Measurements from ENCODE around the gene MAGEA3. TPM values are rescaled to one million over a fixed set of nuclear protein-coding genes. Genes with fewer than 3 reads are reported as not detected.
A peak's percentile ranks its signal among the peaks of the same experiment; 100 is the strongest.

Gene MAGEA3
- total RNA-seq, 1 experiment from 2014 or later, result not detected

DNA sequence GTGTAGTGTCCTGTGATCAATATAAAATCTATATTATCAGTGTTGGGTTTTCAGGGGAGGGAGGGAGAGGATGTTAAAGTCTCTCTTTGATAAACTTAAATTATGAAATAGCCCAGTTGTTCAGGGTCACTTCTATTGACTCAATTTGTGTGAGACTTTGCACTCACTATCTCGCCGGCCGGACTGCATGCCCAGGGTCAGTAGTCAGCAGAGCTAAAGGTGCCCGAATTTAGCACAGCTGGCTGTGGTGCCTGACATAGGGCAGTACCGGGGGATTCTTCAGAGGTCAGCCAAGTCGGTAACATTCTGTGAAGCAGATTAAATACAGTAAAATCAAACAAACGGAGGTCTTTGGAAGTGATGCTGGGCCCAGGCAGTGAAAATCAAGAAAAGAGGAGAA is 41.7 kb upstream of the MAGEA3 start:
- DNase-seq, result no peak
- H2BK5ac ChIP-seq (ENCODE audit: insufficient read length, low read length), result no peak overlapping the region
- no peak overlapping the region for H2BK120ac ChIP-seq (ENCODE audit: low read depth, low read length, poor library complexity, severe bottlenecking)
- no peak overlapping the region for H2BK15ac ChIP-seq (ENCODE audit: low read depth, low read length)
- no peak overlapping the region for H4K8ac ChIP-seq (replicated peaks; ENCODE audit: insufficient read length, low read depth, low read length)
- H3K4me1 Mint-ChIP-seq, result no peaks in the 10 kb centered on the region
- H3K9ac ChIP-seq (ENCODE audit: extremely low read depth, insufficient read length, low read length), result no peak overlapping the region
- peak overlapping the region in 1 of 3 experiments; percentile 50; a peak in 1 of 7 replicates for H3K27ac Mint-ChIP-seq
- H3K4me3 Mint-ChIP-seq, result no peak overlapping the region
- H3K56ac ChIP-seq (ENCODE audit: insufficient read length, low read depth, low read length), result no peak overlapping the region
- H2BK12ac ChIP-seq (ENCODE audit: insufficient read length, low read depth, low read length), result no peak overlapping the region
- H4K5ac ChIP-seq (ENCODE audit: insufficient read length, low read depth, low read length), result no peak overlapping the region
- H3K9me3 ChIP-seq (ENCODE audit: control insufficient read depth, low read depth, low read length), result peaks cover 42% of the 10 kb centered on the region
- TF ChIP-seq, protein P1, sequence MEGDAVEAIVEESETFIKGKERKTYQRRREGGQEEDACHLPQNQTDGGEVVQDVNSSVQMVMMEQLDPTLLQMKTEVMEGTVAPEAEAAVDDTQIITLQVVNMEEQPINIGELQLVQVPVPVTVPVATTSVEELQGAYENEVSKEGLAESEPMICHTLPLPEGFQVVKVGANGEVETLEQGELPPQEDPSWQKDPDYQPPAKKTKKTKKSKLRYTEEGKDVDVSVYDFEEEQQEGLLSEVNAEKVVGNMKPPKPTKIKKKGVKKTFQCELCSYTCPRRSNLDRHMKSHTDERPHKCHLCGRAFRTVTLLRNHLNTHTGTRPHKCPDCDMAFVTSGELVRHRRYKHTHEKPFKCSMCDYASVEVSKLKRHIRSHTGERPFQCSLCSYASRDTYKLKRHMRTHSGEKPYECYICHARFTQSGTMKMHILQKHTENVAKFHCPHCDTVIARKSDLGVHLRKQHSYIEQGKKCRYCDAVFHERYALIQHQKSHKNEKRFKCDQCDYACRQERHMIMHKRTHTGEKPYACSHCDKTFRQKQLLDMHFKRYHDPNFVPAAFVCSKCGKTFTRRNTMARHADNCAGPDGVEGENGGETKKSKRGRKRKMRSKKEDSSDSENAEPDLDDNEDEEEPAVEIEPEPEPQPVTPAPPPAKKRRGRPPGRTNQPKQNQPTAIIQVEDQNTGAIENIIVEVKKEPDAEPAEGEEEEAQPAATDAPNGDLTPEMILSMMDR (conservative IDR thresholded peaks at IDR 0.05), result no peak
- H3K36me3 Mint-ChIP-seq (ENCODE audit: insufficient read depth in 1 of 3, low read depth in 3 of 3), result peaks cover 9 to 13% (median 9%) of the 10 kb centered on the region in 3 experiments
- H3T11ph ChIP-seq (ENCODE audit: low read length), result no peak overlapping the region
- no peak overlapping the region for H2BK20ac ChIP-seq (ENCODE audit: low read depth, low read length, poor library complexity, severe bottlenecking)
- no peak overlapping the region for H4K91ac ChIP-seq (ENCODE audit: insufficient read length, low read depth, low read length)
- no peaks in the 10 kb centered on the region for H3K27me3 ChIP-seq (ENCODE audit: insufficient read depth, low read length)
- no peaks in the 10 kb centered on the region for H3K23me2 ChIP-seq (ENCODE audit: insufficient read length, low read depth, low read length, poor library complexity, severe bottlenecking)
- H2AFZ ChIP-seq (ENCODE audit: low read length), result no peak overlapping the region
- WGBS (ENCODE audit: extremely low coverage, insufficient read length, low lambda C conversion rate), result no CpG with 5 or more reads among the region's 7 CpGs
- H3K4me2 ChIP-seq (ENCODE audit: insufficient read depth, insufficient read length, low read length), result no peak overlapping the region
- H3K79me1 ChIP-seq (ENCODE audit: insufficient read depth, low read depth, low read length, poor library complexity, severe bottlenecking), result no peaks in the 10 kb centered on the region
- H4K20me1 ChIP-seq (ENCODE audit: control insufficient read depth, insufficient read depth, insufficient read length), result no peaks in the 10 kb centered on the region
- no peaks in the 10 kb centered on the region; the same call in 1 of the 2 replicates for H3K27me3 Mint-ChIP-seq (ENCODE audit: low read depth)
- H3K9me3 Mint-ChIP-seq, result peaks cover 67 to 79% of the 10 kb centered on the region in 2 experiments
- H3K14ac ChIP-seq (ENCODE audit: insufficient read depth, low read length), result no peak overlapping the region
- H3K23ac ChIP-seq (ENCODE audit: insufficient read length, low read depth, low read length), result no peak overlapping the region
- no peak overlapping the region for H2AK5ac ChIP-seq (ENCODE audit: insufficient read length, low read length)
- no peak overlapping the region for H3K18ac ChIP-seq (ENCODE audit: insufficient read length, low read depth, low read length)
- H3K4ac ChIP-seq (ENCODE audit: low read depth, low read length), result no peak overlapping the region
- H3K27ac ChIP-seq (ENCODE audit: insufficient read length, low read depth, low read length), result no peak overlapping the region
- no peaks in the 10 kb centered on the region for H3K4me1 ChIP-seq (ENCODE audit: insufficient read depth, low read length)
- H3K79me2 ChIP-seq (ENCODE audit: insufficient read depth, low read length), result no peaks in the 10 kb centered on the region
